Lower lobe of right lung (tissue), 2 donors: Measurements from ENCODE around the gene ALG6. TPM values are rescaled to one million over a fixed set of nuclear protein-coding genes. Genes with fewer than 3 reads are reported as not detected.
A peak's percentile ranks its signal among the peaks of the same experiment; 100 is the strongest.

ENCODE experiments used
- ATAC-seq, 2 donors: fragments of 200-7000 bp; cut with Tn5 transposase; one replicate each; pipeline ENCODE4 v1.9.1; 2020 to 2022; ENCODE audit warnings: mild to moderate bottlenecking in 2 of 2, moderate library complexity in 2 of 2
- DNase-seq: peaks from one replicate; pipeline ENCODE4 v3.0.0-alpha.2; 2020
- H3K27ac ChIP-seq: fragments of 200-600 bp; one replicate; pipeline ENCODE4 v1.8.0; 2022
- H3K27me3 ChIP-seq: fragments of 200-600 bp; one replicate; pipeline ENCODE4 v1.8.0; 2022; ENCODE audit warnings: low read depth
- H3K36me3 ChIP-seq: fragments of 200-600 bp; one replicate; pipeline ENCODE4 v1.8.0; 2022; ENCODE audit warnings: mild to moderate bottlenecking
- H3K4me1 ChIP-seq: fragments of 200-600 bp; one replicate; pipeline ENCODE4 v1.8.0; 2022
- H3K4me3 ChIP-seq: fragments of 200-600 bp; one replicate; pipeline ENCODE4 v1.8.0; 2022; ENCODE audit warnings: mild to moderate bottlenecking
- H3K9me3 ChIP-seq: fragments of 200-600 bp; one replicate; pipeline ENCODE4 v1.8.0; 2022
- intact Hi-C: fragments of 100-400 bp; cut with DNase I; formaldehyde crosslinking; loops from one replicate; pipeline ENCODE4 v1.11.0; 2022
- microRNA-seq: library from miRNA; unstranded; fragments of <30 nt; microRNA quantifications from one replicate; pipeline ENCODE4 v1.2.0, GENCODE V29; 2020; ENCODE audit warnings: borderline number of aligned reads
- total RNA-seq: library from RNA; stranded (reverse); fragmentation: NEBNext Ultra II Directional; extraction: Animal tissue kit (Norgen Biotek cat#: 25700); gene quantifications from one replicate; pipeline ENCODE4 v1.2.1, GENCODE V29; 2021
- TF ChIP-seq, protein P1 (sequence below): fragments of 200-600 bp; IDR thresholded peaks from one replicate; pipeline ENCODE4 v1.8.0; 2022; ENCODE audit warnings: antibody characterized with exemption, mild to moderate bottlenecking
- donor health status: DM: no; HTN: yes; CAD: no; lungs with severe emphysema.

ALG6 gene
- total RNA-seq, 1 donor from 2014 or later: 11.8 TPM

GRCh38 chr1:63480057-63480456, 112.6 kb downstream of the ALG6 start:
- no peak overlapping the region for H3K4me3 ChIP-seq
- no peaks in the 10 kb centered on the region for H3K36me3 ChIP-seq
- H3K27ac ChIP-seq: no peak overlapping the region
- intact Hi-C loops: no loop called here
- no peaks in the 10 kb centered on the region for H3K4me1 ChIP-seq
- TF ChIP-seq, protein P1, sequence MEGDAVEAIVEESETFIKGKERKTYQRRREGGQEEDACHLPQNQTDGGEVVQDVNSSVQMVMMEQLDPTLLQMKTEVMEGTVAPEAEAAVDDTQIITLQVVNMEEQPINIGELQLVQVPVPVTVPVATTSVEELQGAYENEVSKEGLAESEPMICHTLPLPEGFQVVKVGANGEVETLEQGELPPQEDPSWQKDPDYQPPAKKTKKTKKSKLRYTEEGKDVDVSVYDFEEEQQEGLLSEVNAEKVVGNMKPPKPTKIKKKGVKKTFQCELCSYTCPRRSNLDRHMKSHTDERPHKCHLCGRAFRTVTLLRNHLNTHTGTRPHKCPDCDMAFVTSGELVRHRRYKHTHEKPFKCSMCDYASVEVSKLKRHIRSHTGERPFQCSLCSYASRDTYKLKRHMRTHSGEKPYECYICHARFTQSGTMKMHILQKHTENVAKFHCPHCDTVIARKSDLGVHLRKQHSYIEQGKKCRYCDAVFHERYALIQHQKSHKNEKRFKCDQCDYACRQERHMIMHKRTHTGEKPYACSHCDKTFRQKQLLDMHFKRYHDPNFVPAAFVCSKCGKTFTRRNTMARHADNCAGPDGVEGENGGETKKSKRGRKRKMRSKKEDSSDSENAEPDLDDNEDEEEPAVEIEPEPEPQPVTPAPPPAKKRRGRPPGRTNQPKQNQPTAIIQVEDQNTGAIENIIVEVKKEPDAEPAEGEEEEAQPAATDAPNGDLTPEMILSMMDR: no peak
- no peaks in the 10 kb centered on the region for H3K27me3 ChIP-seq
- ATAC-seq: no peak
- DNase-seq: no peak
- no peaks in the 10 kb centered on the region for H3K9me3 ChIP-seq

DNA sequence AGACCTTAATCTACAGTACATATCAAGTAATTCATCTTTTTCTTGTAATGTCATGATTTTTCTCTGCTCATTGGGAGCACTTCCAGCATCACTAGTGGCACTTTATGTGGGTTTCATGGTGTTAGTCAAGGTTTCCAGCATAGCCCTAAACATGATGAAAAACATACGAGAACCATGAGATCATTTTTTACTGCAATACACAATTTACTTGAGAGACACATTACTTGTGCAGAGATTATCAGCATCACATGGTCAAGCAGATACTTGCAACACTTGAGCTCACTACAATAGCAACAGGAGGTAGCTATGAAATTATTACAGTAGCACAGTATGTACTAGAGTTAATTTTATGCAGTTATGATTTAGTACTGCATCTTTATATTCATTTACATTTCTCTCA, 119.2 kb downstream of the ALG6 start:
- Histone ChIP-seq H3K36me3 (no peaks in the 10 kb centered on the region), H3K4me3 (no peak overlapping the region), H3K9me3 (no peaks in the 10 kb centered on the region), H3K27me3 (no peaks in the 10 kb centered on the region), H3K4me1 (no peaks in the 10 kb centered on the region), H3K27ac (no peak overlapping the region)
- TF ChIP-seq, protein P1: no peak
- intact Hi-C loops: no loop called here
- no peak for DNase-seq
- ATAC-seq: no peak

DNA sequence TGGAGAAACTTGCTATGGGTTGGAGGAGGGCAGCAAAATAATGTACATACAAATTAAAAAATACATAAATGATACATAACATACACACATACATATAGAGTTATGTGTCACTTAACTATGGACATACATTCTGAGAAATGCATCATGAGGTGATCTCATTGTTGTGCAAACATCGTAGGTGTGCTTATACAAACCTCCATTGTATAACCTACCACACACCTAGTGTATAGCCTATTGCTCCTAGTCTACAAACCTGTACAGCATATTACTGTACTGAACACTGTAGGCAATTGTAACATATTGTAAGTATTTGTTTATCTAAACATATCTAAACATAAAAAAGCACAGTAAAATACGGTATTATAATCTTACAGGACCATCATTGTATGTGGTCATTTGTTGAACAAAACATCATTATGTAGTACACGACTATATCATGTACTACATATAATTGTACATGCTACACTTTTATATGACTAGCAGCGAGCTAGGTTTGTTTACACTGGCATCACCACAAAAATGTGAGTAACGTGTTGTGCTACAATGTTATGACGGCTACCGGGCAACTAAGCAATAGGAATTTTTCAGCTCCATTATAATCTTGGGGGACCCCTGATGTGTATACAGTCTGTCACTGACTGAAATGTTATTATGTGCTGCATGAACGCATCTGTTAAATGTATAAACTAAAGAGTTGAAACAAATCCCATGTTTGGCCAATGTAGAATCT, 120.1 kb downstream of the ALG6 start:
- no peaks in the 10 kb centered on the region for H3K9me3 ChIP-seq
- TF ChIP-seq, protein P1: no peak
- no peak overlapping the region for H3K27ac ChIP-seq
- H3K4me1 ChIP-seq: no peaks in the 10 kb centered on the region
- no peak for DNase-seq
- H3K36me3 ChIP-seq: no peaks in the 10 kb centered on the region
- intact Hi-C loops: no loop called here
- H3K4me3 ChIP-seq: no peak overlapping the region
- peak; percentile 79 to 80 for ATAC-seq
- H3K27me3 ChIP-seq: no peaks in the 10 kb centered on the region

Small RNA genes lying within 50 kb of the gene (microRNA-seq; reads per million reads assigned to microRNA genes)
- gene MIR6068: not detected

Other genes starting within 250 kb of the ALG6 start
- gene FOXD3, start 45.1 kb upstream of the ALG6 start, total RNA-seq: not detected
- 18.5 TPM for gene ITGB3BP, start 155.6 kb downstream of the ALG6 start, total RNA-seq
- 6.9 TPM for gene EFCAB7, start 155.9 kb downstream of the ALG6 start, total RNA-seq
- gene PGM1, start 225.8 kb downstream of the ALG6 start, total RNA-seq: 49.8 TPM